CD14-positive monocyte (primary cell): Measurements from ENCODE around the gene TRIP6. TPM values are rescaled to one million over a fixed set of nuclear protein-coding genes. Genes with fewer than 3 reads are reported as not detected.

ENCODE experiments used
- DNase-seq, 3 donors: peaks; one replicate each; pipeline ENCODE4 v3.0.0-alpha.2; 2011 to 2022
- H2AFZ ChIP-seq: 2 replicates; pipeline ENCODE4 v1.6.0; 2012; ENCODE audit warnings: mild to moderate bottlenecking, low read depth, low read length, inconsistent platforms; ENCODE audit not compliant: insufficient read depth, poor library complexity, severe bottlenecking
- H3K27ac ChIP-seq, 2 donors: 1 replicate in 1 of 2; 2 replicates in 1 of 2; pipeline ENCODE4 v1.5.1; 2012 to 2013; ENCODE audit warnings: low read length in 2 of 2, control low read depth in 1 of 2, inconsistent platforms in 1 of 2, low read depth in 1 of 2, mild to moderate bottlenecking in 1 of 2
- H3K27me3 ChIP-seq, 2 donors: one replicate each; pipeline versions ENCODE4 v1.6.0 to v1.6.1; 2011 to 2013; ENCODE audit warnings: low read length in 2 of 2; ENCODE audit not compliant: control insufficient read depth in 2 of 2, insufficient read depth in 2 of 2
- H3K36me3 ChIP-seq, 2 donors: replicated peaks in 1 of 2; 1 replicate in 1 of 2; 2 replicates in 1 of 2; pipeline versions ENCODE4 v1.5.1 to v1.6.1; 2012 to 2013; ENCODE audit warnings: low read length in 2 of 2, control low read depth in 1 of 2, inconsistent platforms in 1 of 2, mild to moderate bottlenecking in 1 of 2; ENCODE audit not compliant: insufficient read depth in 2 of 2, control insufficient read depth in 1 of 2
- H3K4me1 ChIP-seq, 2 donors: 1 replicate in 1 of 2; 2 replicates in 1 of 2; pipeline versions ENCODE4 v1.5.1 to v1.6.1; 2012 to 2013; ENCODE audit warnings: low read length in 2 of 2, control low read depth in 1 of 2, inconsistent platforms in 1 of 2, mild to moderate bottlenecking in 1 of 2, moderate library complexity in 1 of 2; ENCODE audit not compliant: insufficient read depth in 2 of 2, control insufficient read depth in 1 of 2
- H3K4me2 ChIP-seq: replicated peaks from 2 replicates; pipeline ENCODE3; 2012; ENCODE audit warnings: low read length, moderate library complexity, mild to moderate bottlenecking; ENCODE audit not compliant: poor library complexity, severe bottlenecking; ENCODE audit errors: extremely low read depth
- H3K4me3 ChIP-seq, 3 experiments: fragments of 200-600 bp in 1 of 3; sonication (generic) in 1 of 3; replicated peaks in 1 of 3; 1 replicate in 2 of 3; 2 replicates in 1 of 3; pipeline ENCODE4 v1.5.1; 2011 to 2013; ENCODE audit warnings: low read length in 3 of 3, mild to moderate bottlenecking in 3 of 3, control low read depth in 2 of 3, low read depth in 2 of 3, inconsistent platforms in 1 of 3, moderate library complexity in 1 of 3
- H3K79me2 ChIP-seq: 2 replicates; pipeline ENCODE4 v1.6.0; 2012; ENCODE audit warnings: mild to moderate bottlenecking, control low read depth, inconsistent platforms, low read length, moderate library complexity; ENCODE audit not compliant: insufficient read depth
- H3K9ac ChIP-seq: 2 replicates; pipeline ENCODE4 v1.6.0; 2017; ENCODE audit warnings: low read length, mild to moderate bottlenecking; ENCODE audit not compliant: insufficient read depth, poor library complexity, severe bottlenecking
- H3K9me3 ChIP-seq, 2 donors: replicated peaks in 1 of 2; 1 replicate in 1 of 2; 2 replicates in 1 of 2; pipeline versions ENCODE4 v1.5.1 to v1.6.1; 2012 to 2013; ENCODE audit warnings: low read length in 2 of 2, control low read depth in 1 of 2; ENCODE audit not compliant: control insufficient read depth in 1 of 2, insufficient read depth in 1 of 2
- H4K20me1 ChIP-seq: 2 replicates; pipeline ENCODE4 v1.6.0; 2012; ENCODE audit warnings: mild to moderate bottlenecking, low read length, control low read depth, moderate library complexity; ENCODE audit not compliant: insufficient read depth
- H3K27ac Mint-ChIP-seq, 7 donors: one replicate each; pipeline ENCODE4 v1.8.0; 2020; ENCODE audit warnings: mild to moderate bottlenecking in 7 of 7, mixed read lengths in 7 of 7, moderate library complexity in 6 of 7, inconsistent platforms in 2 of 7
- H3K27me3 Mint-ChIP-seq, 3 donors: one replicate each; pipeline ENCODE4 v1.8.0; 2021 to 2022; ENCODE audit warnings: low read depth in 3 of 3, mild to moderate bottlenecking in 3 of 3, mixed read lengths in 3 of 3, moderate library complexity in 3 of 3, inconsistent platforms in 1 of 3
- H3K36me3 Mint-ChIP-seq, 2 donors: one replicate each; pipeline ENCODE4 v1.8.0; 2020; ENCODE audit warnings: mixed read lengths in 2 of 2, inconsistent platforms in 1 of 2, mild to moderate bottlenecking in 1 of 2
- H3K4me1 Mint-ChIP-seq: one replicate; pipeline ENCODE4 v1.8.0; 2020; ENCODE audit warnings: mild to moderate bottlenecking, mixed read lengths
- H3K4me3 Mint-ChIP-seq, 2 donors: one replicate each; pipeline ENCODE4 v1.8.0; 2020; ENCODE audit warnings: mild to moderate bottlenecking in 2 of 2, mixed read lengths in 2 of 2, moderate library complexity in 1 of 2
- H3K9me3 Mint-ChIP-seq, 7 donors: one replicate each; pipeline ENCODE4 v1.8.0; 2020 to 2022; ENCODE audit warnings: mixed read lengths in 7 of 7, mild to moderate bottlenecking in 6 of 7, moderate library complexity in 6 of 7, inconsistent platforms in 2 of 7
- CTCF ChIP-seq: fragments of 200-600 bp; IDR thresholded peaks from one replicate; pipeline ENCODE4 v1.8.0; 2022; ENCODE audit warnings: antibody characterized with exemption, mild to moderate bottlenecking
- WGBS: methylation state at CpG from one replicate; pipeline ENCODE4 v1.1.5; 2013; ENCODE audit warnings: missing lambda C conversion rate; ENCODE audit not compliant: insufficient coverage; 5-methylcytosine and 5-hydroxymethylcytosine counted together
- intact Hi-C, 2 donors: fragments of 100-400 bp; cut with micrococcal nuclease; formaldehyde crosslinking; loops; one replicate each; pipeline versions ENCODE4 v1.15.0 to v1.15.1; 2023
- polyA plus RNA-seq, 3 donors: library from polyadenylated mRNA; depleted of rRNA in 1 of 3; unstranded in 2 of 3; stranded (reverse) in 1 of 3; fragments of 300-500 nt in 2 of 3; fragments of >200 nt in 1 of 3; fragmentation: Illumina TruSeq in 2 of 3; gene quantifications; 1 replicate in 2 of 3; 2 replicates in 1 of 3; pipeline ENCODE4 v1.2.3, GENCODE V29; 2012 to 2021

The TRIP6 gene
- polyA plus RNA-seq, 3 donors = 1.9 to 5.9 (median 5.8) TPM

GRCh38 chr7:100865938-100866728 is 1.1 kb upstream of the TRIP6 start:
- H3K79me2 ChIP-seq = peaks cover 6% of the 10 kb centered on the region
- intact Hi-C loops = no loop called here

GRCh38 chr7:100866729-100867039 is 503 bp upstream of the TRIP6 start:
- intact Hi-C loops = no loop called here
- Histone ChIP-seq H4K20me1 (peaks cover 29% of the 10 kb centered on the region), H3K4me1 (peaks cover 28 to 38% of the 10 kb centered on the region in 2 donors), H2AFZ (peak overlapping the region; percentile 85), H3K4me2 (peak overlapping the region; percentile 88), H3K27me3 (no peaks in the 10 kb centered on the region), H3K36me3 (peaks cover 33 to 39% of the 10 kb centered on the region in 2 donors), H3K4me3 (peak overlapping the region; percentile 4 to 74 (median 47)), H3K79me2 (peaks cover 6% of the 10 kb centered on the region), H3K9ac (peak overlapping the region; percentile 69), H3K9me3 (no peaks in the 10 kb centered on the region), H3K27ac (peak overlapping the region in 1 of 2 donors; percentile 66)
- Mint-ChIP-seq H3K9me3 (no peaks in the 10 kb centered on the region), H3K36me3 (peaks cover 44% of the 10 kb centered on the region in 2 donors), H3K27ac (peak overlapping the region in 4 of 7 donors; percentile 36 to 88 (median 53)), H3K4me3 (peak overlapping the region; percentile 83 to 94), H3K4me1 (peaks cover 44% of the 10 kb centered on the region), H3K27me3 (peaks cover 2 to 4% (median 3%) of the 10 kb centered on the region in 3 donors)
- DNase-seq = no peak
- TF ChIP-seq CTCF = no peak
- WGBS = 33% methylated on average over 3 of the region's 5 CpGs

More at GRCh38 chr7:100865938-100866728, 1.1 kb upstream of the TRIP6 start:
- Mint-ChIP-seq H3K36me3 (peaks cover 44 to 45% of the 10 kb centered on the region in 2 donors), H3K27ac (peak overlapping the region in 4 of 7 donors; percentile 6 to 36 (median 19)), H3K4me3 (peak overlapping the region; percentile 83 to 94), H3K27me3 (peaks cover 2 to 4% (median 2%) of the 10 kb centered on the region in 3 donors), H3K9me3 (no peaks in the 10 kb centered on the region), H3K4me1 (peaks cover 42% of the 10 kb centered on the region)
- H3K9ac ChIP-seq = peak overlapping the region; percentile 69
- H3K27me3 ChIP-seq = no peaks in the 10 kb centered on the region
- H3K4me3 ChIP-seq = peak overlapping the region; percentile 4 to 74 (median 47)
- H3K4me2 ChIP-seq = peak overlapping the region; percentile 88
- H3K27ac ChIP-seq = peak overlapping the region in 1 of 2 donors; percentile 66
- H3K9me3 ChIP-seq = no peaks in the 10 kb centered on the region
- WGBS = under 1% methylated on average over 35 of the region's 46 CpGs
- H3K4me1 ChIP-seq = peaks cover 28 to 38% of the 10 kb centered on the region in 2 donors
- peaks cover 35% of the 10 kb centered on the region for H4K20me1 ChIP-seq
- H2AFZ ChIP-seq = peak overlapping the region; percentile 85
- peaks cover 39 to 44% of the 10 kb centered on the region in 2 donors for H3K36me3 ChIP-seq
- DNase-seq = peak; percentile 29 to 49 (median 36)
- no peak for TF ChIP-seq CTCF
